ENCODE measurements around the gene AGPAT4. TPM values are rescaled to one million over a fixed set of nuclear protein-coding genes. Genes with fewer than 3 reads are reported as not detected.

The AGPAT4 gene
- total RNA-seq, 1 experiment from 2014 or later: 22.0 TPM

GRCh38 chr6:161269310-161269709 lies 4.6 kb downstream of the AGPAT4 start:
- H3K4me2 ChIP-seq (ENCODE audit: insufficient read depth, insufficient read length, low read length): no peak overlapping the region
- DNase-seq: no peak
- no CpG with 5 or more reads among the region's 6 CpGs for WGBS (ENCODE audit: extremely low coverage, insufficient read length, low lambda C conversion rate)

More at GRCh38 chr6:161269310-161269709, 4.6 kb downstream of the AGPAT4 start:
- no peaks in the 10 kb centered on the region for H3K9me3 ChIP-seq (ENCODE audit: control insufficient read depth, low read depth, low read length)
- Mint-ChIP-seq H3K27me3 (ENCODE audit: low read depth) (no peaks in the 10 kb centered on the region), H3K27ac (no peak overlapping the region), H3K9me3 (no peaks in the 10 kb centered on the region), H3K4me3 (no peak overlapping the region), H3K36me3 (ENCODE audit: insufficient read depth in 1 of 3, low read depth in 3 of 3) (peaks cover 15 to 20% (median 17%) of the 10 kb centered on the region in 3 experiments; a peak in 6 of 7 replicates), H3K4me1 (peaks cover 43 to 46% of the 10 kb centered on the region in 2 experiments)
- no peak overlapping the region for H4K8ac ChIP-seq (replicated peaks; ENCODE audit: insufficient read length, low read depth, low read length)
- H4K91ac ChIP-seq (ENCODE audit: insufficient read length, low read depth, low read length): no peak overlapping the region
- H3K27me3 ChIP-seq (ENCODE audit: insufficient read depth, low read length): no peaks in the 10 kb centered on the region
- H4K5ac ChIP-seq (ENCODE audit: insufficient read length, low read depth, low read length): no peak overlapping the region
- H3K27ac ChIP-seq (ENCODE audit: insufficient read length, low read depth, low read length): no peak overlapping the region
- no peak overlapping the region for H3K4ac ChIP-seq (ENCODE audit: low read depth, low read length)
- no peak overlapping the region for H3K56ac ChIP-seq (ENCODE audit: insufficient read length, low read depth, low read length)
- no peak overlapping the region for H3K14ac ChIP-seq (ENCODE audit: insufficient read depth, low read length)
- no peak overlapping the region for H2BK5ac ChIP-seq (ENCODE audit: insufficient read length, low read length)
- no peak for TF ChIP-seq CTCF (conservative IDR thresholded peaks at IDR 0.05)
- H3K18ac ChIP-seq (ENCODE audit: insufficient read length, low read depth, low read length): no peak overlapping the region
- H3K4me1 ChIP-seq (ENCODE audit: insufficient read depth, low read length): peaks cover 2% of the 10 kb centered on the region
- no peak overlapping the region for H3K9ac ChIP-seq (ENCODE audit: extremely low read depth, insufficient read length, low read length)
- H3K79me1 ChIP-seq (ENCODE audit: insufficient read depth, low read depth, low read length, poor library complexity, severe bottlenecking): peaks cover 3% of the 10 kb centered on the region
- H2BK120ac ChIP-seq (ENCODE audit: low read depth, low read length, poor library complexity, severe bottlenecking): no peak overlapping the region
- no peak overlapping the region for H2BK15ac ChIP-seq (ENCODE audit: low read depth, low read length)
- no peak overlapping the region for H2AK5ac ChIP-seq (ENCODE audit: insufficient read length, low read length)
- no peak overlapping the region for H2BK12ac ChIP-seq (ENCODE audit: insufficient read length, low read depth, low read length)
- H3T11ph ChIP-seq (ENCODE audit: low read length): no peak overlapping the region
- H2BK20ac ChIP-seq (ENCODE audit: low read depth, low read length, poor library complexity, severe bottlenecking): no peak overlapping the region
- H3K23me2 ChIP-seq (ENCODE audit: insufficient read length, low read depth, low read length, poor library complexity, severe bottlenecking): peaks cover 6% of the 10 kb centered on the region
- H3K23ac ChIP-seq (ENCODE audit: insufficient read length, low read depth, low read length): no peak overlapping the region
- no peak overlapping the region for H2AFZ ChIP-seq (ENCODE audit: low read length)
- peaks cover 6% of the 10 kb centered on the region; the same call in 1 of the 2 replicates for H3K79me2 ChIP-seq (ENCODE audit: insufficient read depth, low read length)
- H4K20me1 ChIP-seq (ENCODE audit: control insufficient read depth, insufficient read depth, insufficient read length): no peaks in the 10 kb centered on the region
